Measurements from ENCODE around the gene TMEM11.
A peak's percentile ranks its signal among the peaks of the same experiment; 100 is the strongest.
"Not testable (repeated sequence)": the region's sequence is repeated elsewhere in the genome, so short reads cannot be mapped to it uniquely, and the experiment has no call there.

TMEM11 gene

DNA sequence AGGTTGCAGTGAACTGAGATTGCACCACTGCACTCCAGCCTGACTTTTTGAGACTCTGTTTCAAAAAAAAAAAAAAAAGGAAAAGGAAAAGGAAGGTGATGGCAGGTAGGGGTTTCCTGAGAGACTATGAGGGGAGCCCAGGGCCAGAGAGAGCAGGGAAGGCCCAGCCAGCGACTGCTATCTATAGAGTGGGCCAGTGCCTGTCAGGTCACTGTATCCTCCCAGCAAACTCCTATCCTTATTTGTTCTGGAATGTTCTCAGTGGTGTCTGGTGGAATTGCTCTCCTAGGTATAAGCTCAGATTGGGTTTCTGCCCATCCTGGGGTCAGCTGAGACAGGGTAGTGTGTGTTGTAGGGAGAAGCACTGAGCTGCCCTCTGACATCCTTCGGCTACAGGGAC, 14.9 kb upstream of the TMEM11 start:
- Histone ChIP-seq H3K4me3 (ENCODE audit: low read depth in 1 of 2, low read length in 1 of 2) (no peak overlapping the region), H3K4me1 (ENCODE audit: control insufficient read depth in 1 of 2, insufficient read depth in 1 of 2, low read depth in 1 of 2, low read length in 1 of 2) (peaks cover 16 to 17% of the 10 kb centered on the region in 2 experiments), H3K27me3 (no peaks in the 10 kb centered on the region), H3K9me3 (no peaks in the 10 kb centered on the region), H3K27ac (no peak overlapping the region), H3K36me3 (no peaks in the 10 kb centered on the region)
- TF ChIP-seq CTCF (IDR thresholded peaks at IDR 0.05) = no peak

DNA sequence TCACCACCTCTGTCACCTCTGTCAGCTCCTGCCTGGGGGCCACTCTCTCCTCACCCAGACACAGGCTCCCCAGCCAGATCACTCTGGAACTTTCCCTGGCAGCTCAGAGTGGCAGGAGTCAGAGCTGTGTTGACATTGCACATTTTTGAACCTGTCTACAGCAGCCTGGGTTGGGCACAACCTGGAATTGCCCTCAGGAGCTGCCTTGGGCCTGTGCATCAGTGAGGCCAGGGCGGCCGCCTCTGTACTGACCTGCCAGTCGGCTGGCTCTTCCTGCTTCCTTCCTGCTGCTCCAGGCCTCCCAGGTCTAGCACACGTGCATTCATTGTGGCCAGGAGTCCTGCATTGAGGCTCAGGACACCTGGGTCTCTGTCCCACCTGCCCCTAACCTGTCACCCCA, 14.2 kb upstream of the TMEM11 start:
- no peak for TF ChIP-seq CTCF (IDR thresholded peaks at IDR 0.05)
- no peaks in the 10 kb centered on the region for H3K36me3 ChIP-seq
- no peaks in the 10 kb centered on the region for H3K9me3 ChIP-seq
- H3K27me3 ChIP-seq = no peaks in the 10 kb centered on the region
- H3K27ac ChIP-seq = no peak overlapping the region
- H3K4me1 ChIP-seq (ENCODE audit: control insufficient read depth in 1 of 2, insufficient read depth in 1 of 2, low read depth in 1 of 2, low read length in 1 of 2) = peaks cover 16 to 17% of the 10 kb centered on the region in 2 experiments
- H3K4me3 ChIP-seq (ENCODE audit: low read depth in 1 of 2, low read length in 1 of 2) = no peak overlapping the region

DNA sequence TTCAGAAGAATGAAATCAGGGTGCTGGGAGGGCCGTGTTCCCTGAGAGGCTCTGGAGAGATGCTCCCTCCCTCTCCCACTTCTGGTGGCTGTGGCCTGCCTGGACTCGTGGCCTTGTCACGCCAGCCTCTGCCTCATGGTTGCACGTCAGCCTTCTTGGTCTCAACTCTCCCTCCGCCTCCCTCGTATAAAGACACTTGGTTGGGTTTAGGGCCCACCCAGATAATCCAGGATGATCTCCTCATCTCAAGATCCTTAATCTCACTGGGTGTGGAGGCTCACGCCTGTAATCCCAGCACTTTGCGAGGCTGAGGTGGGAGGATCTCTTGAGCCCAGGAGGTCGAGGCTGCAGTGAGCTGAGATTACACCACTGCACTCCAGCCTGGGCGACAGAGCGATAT, 13.3 kb upstream of the TMEM11 start:
- H3K36me3 ChIP-seq; H3K27ac ChIP-seq; H3K27me3 ChIP-seq; H3K9me3 ChIP-seq; H3K4me3 ChIP-seq (ENCODE audit: low read depth in 1 of 2, low read length in 1 of 2): not testable (repeated sequence)
- H3K4me1 ChIP-seq (ENCODE audit: control insufficient read depth in 1 of 2, insufficient read depth in 1 of 2, low read depth in 1 of 2, low read length in 1 of 2) = peaks cover 16 to 17% of the 10 kb centered on the region in 2 experiments

DNA sequence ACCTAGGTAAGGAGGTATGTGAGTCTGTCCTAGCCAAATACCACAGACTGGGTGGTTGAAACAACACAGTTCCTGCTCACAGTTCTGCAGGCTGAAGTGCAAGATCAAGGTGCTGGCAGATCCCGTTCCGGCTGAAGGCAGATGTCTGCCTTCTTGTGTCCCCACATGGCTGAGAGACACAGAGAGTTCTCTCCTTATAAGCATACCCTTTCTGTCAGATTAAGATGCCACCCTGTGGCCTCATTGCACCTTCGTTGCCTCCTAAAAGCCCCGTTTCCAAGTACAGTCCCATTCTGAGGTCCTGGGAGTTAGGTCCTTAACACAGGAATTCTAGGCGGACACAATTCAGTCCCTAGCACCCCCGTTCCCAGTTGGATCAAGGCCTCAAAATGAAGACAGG, 9.1 kb upstream of the TMEM11 start:
- Histone ChIP-seq H3K4me3 (ENCODE audit: low read depth in 1 of 2, low read length in 1 of 2) (no peak overlapping the region), H3K27me3 (no peaks in the 10 kb centered on the region), H3K4me1 (ENCODE audit: control insufficient read depth in 1 of 2, insufficient read depth in 1 of 2, low read depth in 1 of 2, low read length in 1 of 2) (peaks cover 41 to 44% of the 10 kb centered on the region in 2 experiments), H3K36me3 (no peaks in the 10 kb centered on the region), H3K27ac (no peak overlapping the region), H3K9me3 (no peaks in the 10 kb centered on the region)
- TF ChIP-seq CTCF (IDR thresholded peaks at IDR 0.05) = no peak

DNA sequence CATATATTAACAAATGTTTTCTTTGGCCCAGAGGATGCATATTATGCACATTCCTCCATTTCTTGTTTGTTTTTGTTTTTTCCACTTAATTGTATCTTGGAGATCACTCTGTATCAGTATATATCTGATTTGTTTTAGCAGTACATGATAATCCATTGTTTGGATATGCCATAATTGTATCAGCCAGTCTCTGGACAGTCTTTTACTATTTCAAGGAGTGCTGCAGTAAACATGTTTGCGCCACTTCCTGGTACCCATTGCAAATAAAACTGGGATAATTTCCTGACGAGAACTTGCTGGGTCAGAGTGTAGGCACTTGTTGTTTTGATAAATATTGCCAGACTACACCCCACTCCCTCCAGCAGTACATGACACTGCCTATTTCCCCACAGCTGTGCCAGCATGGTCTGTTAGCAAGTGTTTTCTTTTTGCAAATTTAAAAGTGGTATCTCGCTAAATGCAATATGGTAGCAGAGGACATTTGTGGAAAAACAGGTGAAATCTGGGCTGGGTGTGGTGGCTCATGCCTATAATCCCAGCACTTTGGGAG, 4.9 kb upstream of the TMEM11 start:
- Histone ChIP-seq H3K36me3 (no peaks in the 10 kb centered on the region), H3K4me1 (ENCODE audit: control insufficient read depth in 1 of 2, insufficient read depth in 1 of 2, low read depth in 1 of 2, low read length in 1 of 2) (peaks cover 47 to 52% of the 10 kb centered on the region in 2 experiments), H3K27ac (peak overlapping the region; percentile 64), H3K27me3 (no peaks in the 10 kb centered on the region), H3K4me3 (ENCODE audit: low read depth in 1 of 2, low read length in 1 of 2) (no peak overlapping the region), H3K9me3 (no peaks in the 10 kb centered on the region)
- no peak for TF ChIP-seq CTCF (IDR thresholded peaks at IDR 0.05)

GRCh38 chr17:21218101-21218500, 4.1 kb upstream of the TMEM11 start:
- no peak overlapping the region for H3K4me3 ChIP-seq (ENCODE audit: low read depth in 1 of 2, low read length in 1 of 2)
- peak overlapping the region; percentile 64 for H3K27ac ChIP-seq
- H3K4me1 ChIP-seq (ENCODE audit: control insufficient read depth in 1 of 2, insufficient read depth in 1 of 2, low read depth in 1 of 2, low read length in 1 of 2) = peaks cover 52 to 58% of the 10 kb centered on the region in 2 experiments
- H3K27me3 ChIP-seq = no peaks in the 10 kb centered on the region
- H3K36me3 ChIP-seq = no peaks in the 10 kb centered on the region
- no peaks in the 10 kb centered on the region for H3K9me3 ChIP-seq
- no peak for TF ChIP-seq CTCF (IDR thresholded peaks at IDR 0.05)
